ENCODE data around the gene ALDH16A1.

Gene ALDH16A1

DNA sequence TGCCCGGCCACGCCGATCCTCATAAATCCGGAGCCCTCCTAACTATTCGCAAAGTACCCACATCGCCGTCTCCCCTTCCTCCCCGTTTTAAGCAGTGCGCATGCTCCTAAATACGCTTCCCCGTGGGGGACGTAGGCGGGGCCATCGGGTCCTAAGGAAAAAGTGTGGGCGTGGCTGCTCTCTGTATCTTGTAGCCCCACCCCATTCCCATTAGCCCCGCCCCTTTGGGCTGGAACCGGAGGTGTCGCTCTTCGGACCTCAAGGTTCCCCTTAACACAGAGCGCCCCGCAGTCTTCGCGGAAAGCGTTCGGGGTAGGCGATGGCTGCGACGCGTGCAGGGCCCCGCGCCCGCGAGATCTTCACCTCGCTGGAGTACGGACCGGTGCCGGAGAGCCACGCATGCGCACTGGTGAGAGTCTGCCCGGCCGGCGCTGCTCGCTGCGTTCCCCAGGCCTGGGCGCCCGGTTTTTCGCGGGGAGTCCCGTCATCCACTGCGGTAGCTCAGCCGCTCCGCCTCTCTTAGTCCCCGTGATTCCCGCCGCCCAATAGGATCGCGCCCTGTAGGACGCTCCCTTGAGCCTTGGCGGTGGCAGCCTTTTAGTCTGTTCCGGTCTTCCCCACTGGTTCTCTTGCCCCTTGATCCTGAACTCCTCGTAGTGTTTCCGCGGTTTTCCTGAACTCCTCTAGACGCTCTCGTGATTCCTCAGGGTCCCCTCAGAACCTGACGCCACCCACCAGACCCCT is at the start of gene ALDH16A1:
Gene ALDH16A1, plus strand, starts transcription at position 213 of the 744 bp plus-strand sequence. Its CDS starts 107 bp downstream, at position 320.
- peak; percentile 99 for DNase-seq

DNA sequence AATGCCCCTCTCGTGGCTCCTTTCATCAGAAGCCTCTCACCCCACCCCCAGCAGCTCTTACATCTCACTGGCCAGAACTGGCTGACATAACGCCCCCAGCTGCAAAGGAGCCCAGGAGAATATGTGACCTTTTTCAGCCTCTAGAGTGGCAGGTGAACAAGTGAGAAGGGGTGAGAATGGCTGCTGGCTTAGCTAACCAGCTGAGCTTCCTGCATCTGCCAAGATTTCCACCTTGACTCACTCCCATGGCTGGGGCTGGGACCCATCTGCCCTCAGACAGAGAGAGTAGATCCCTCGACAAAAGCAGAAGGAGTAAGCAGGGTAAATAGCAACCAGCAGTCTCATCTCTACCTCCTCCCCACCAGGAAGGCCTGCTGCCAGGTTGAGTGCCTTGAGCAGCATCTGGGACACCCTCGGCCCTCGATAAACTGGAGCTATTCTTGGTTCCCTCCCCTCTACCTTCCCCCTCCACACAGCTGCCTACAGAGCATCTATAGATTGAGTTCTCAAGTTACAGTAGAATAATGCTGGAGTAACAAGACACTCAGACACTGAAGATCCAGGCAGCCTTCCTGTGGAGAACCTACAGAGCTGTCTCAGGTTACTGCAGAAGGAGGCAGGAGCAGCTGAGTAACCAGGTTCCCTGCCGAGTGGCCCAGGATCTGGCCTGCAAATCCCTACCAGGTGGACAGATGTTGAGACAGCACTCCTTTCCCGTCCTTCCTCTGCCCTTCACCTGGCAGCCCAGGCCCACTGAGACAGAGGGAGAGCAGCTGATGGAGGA is 49.4 kb upstream of the ALDH16A1 start:
- DNase-seq, result no peak

DNA sequence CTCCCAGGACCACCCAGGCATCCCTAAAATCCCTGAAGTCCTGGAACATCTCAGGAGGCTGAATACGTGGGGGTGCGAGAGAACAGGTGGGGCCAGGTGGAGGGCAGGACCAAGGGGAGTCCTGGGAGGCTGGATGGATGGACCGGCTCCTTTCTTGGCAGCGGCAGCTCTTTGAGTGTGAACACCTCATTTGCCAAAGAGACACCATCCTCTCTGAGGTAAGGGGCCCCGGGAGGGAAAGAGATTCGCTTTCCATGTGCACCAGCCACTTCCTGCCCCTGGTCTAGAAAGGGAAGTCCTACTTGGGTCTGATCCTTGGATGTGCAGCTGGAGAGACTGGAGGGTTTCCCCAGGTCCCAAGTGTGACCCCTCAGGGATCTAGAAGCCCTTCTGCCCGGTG is 45.9 kb upstream of the ALDH16A1 start:
- DNase-seq, result no peak

DNA sequence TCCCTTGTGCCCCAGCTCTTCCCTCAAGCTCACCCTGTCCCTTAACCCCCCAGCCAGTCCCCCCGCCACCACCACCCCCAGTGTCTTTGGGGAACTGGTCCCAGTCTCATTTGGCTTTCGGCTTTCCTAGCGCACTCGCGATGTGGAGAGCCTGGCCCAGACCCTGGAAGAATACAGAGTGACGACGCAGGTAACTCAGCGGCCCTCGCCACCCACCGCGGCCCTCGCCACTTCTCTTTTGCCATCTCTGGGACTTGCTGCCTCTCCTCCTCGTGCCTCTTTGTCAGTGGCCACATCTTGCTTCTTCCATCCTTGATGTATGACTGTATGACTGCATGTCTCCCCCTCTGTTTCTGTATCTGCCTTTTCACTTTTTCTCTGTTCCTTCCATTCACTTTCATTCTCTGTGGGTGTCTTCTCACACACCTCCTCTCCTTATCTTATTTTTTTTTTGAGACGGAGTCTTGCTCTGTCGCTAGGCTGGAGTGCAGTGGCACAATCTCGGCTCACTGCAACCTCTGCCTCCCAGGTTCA is 45.5 kb upstream of the ALDH16A1 start:
- DNase-seq, result no peak

DNA sequence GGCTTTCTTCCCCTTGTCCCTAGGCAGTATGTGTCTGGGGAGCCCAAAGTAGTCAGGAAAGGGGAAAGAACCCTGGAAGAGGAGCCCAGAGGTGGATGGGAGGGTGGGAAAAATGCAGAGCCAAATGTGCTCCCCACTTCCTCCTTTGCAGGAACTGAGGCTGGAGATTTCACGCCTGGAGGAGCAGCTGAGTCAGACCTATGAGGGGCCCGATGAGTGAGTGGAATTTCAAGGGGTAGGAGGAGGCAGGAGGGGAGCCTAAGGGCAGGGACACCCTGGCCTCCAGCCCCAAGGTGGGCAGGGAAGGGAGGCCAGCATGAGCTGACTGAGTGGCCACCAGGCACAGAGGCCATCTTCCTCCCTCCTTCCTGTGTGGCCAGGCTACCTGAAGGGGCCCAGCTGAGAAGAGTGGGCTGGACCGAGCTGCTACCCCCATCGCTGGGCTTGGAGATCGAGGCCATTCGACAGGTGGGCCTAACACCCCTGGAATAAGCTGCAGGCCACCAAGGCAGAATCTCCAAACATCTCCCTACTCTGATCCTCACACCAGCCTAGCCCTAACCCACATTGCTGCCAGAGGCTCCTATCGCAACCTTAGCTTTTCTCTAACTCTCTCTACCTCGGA is 44.1 kb upstream of the ALDH16A1 start:
- DNase-seq, result no peak

DNA sequence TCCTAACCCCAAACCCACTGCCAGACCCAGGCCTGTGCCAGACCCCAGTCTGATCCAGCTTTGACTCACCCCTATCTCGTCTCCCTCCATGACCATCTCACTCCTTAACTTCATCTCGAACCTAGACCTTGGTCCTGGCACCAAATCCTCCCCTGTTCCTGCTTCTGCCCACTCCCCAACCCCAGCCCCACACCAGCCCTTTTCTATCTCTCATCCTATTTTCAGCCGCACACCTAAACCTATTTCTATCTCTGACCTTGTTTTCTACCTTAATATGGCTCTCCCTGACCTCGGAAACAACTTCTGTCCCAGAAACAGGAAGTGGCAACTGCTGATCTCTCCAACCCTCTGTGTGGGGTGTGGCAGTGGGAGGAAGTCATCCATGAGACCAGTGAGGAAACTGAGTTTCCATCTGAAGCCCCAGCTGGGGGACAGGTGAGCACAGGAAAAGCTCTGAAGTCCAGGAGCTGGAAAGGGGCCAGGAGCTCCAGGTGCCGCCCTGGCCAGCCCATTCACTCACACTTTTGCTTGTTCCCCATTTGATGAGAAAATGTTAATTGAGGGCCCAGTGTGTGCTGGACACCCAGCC is 43.5 kb upstream of the ALDH16A1 start:
- no peak for DNase-seq

DNA sequence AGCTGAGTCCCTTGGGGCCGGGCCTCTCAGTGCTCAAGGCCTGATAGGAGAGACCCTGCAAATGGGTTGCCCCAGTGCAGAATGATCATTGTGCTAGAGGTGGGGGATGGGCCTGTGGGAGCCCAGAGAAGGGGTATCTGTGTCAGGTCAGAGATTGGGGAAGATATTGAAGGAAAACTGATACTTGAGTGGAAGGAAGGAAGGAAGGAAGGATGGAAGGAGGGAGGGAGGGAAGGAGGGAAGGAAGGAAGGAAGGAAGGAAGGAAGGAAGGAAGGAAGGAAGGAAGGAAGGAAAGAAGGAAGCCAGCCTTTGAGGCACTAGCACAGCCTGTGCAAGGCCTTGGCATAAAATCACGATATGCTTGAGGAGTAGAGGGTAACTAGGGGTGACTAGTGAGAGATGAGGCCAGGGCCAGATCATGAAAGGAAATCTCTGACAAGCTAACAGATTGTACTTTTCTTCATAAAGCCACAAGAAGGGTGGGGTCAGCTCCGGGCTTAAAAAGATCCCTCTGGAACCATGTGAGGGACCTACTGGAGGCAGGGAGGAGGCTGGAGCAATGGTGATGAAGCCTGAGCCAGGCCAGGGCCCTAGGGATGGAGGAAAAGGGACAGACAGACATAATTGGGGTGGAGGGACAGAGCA is 41.2 kb upstream of the ALDH16A1 start:
- DNase-seq, result no peak

DNA sequence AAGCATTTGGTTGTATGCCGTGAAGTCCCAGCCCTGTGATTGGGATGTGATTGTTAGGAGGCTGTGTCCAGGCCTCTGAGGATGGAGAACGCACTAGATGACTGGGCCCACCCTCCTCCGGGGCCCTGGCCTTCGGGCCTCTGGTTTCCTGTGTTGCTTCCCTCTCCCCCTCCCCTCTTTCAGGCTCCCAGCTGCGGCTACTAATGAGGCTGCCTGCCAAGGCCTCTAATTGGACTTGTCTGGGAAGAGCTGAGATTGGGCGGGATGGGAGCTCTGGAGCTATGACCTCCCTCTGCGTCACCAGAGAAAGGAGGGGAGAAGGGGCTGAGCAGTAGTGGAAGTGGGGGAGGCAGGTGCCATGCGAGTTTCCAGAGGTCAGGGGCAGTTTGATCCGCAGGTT is 39.7 kb upstream of the ALDH16A1 start:
- no peak for DNase-seq

DNA sequence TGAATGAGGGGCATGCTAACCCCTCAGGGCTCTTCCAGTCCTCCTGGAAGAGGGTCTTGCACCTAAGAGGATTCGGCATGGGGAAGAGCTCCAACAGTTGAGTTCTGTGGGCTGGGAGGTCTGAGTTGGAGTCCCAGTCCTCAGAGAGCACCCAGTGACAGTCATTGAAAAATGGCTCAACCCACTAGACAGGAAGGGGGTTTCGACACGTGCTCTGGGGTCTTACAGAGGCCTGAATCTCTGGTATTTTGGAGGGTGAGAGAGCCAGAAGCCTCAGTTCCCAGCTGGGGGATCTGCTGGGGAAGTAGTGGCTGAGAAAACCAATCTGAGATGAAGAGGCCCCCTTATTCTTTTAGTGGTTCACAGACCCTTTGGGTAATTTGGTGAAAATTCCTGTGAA is 38.8 kb upstream of the ALDH16A1 start:
- no peak for DNase-seq

DNA sequence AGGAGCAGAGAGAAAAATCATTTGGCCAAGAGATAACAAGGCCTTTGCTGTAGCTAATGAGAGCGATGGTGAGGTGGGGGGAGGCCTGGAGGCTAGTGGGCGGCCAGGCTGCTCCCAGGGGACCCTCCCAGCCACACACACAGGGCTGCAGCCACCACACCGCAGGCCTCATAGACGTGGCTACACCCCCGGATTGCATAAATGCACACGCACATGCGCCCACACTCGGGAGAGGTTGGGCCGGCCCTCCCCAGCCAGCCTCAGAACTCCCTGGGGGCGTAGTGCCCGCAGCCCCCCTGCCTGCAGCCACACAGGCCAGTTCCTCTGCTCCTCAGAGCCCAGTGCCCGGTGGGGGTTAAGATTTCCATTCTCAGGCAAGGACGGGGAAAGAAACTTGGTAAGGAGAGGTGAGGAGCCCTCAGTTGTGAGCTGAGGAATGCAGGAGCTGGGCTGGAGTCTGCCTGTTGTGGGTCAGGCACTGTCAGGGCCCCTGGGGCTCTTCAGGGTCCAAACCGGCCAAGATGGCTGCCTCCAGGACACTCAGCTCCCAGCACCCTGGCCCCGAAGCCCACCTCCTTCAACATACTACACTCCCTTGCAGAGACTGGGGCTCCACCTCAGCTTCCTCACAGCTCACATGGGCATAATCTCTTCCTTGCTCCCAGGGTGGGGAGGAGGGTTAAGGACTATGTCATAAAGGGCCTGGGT is 37.8 kb upstream of the ALDH16A1 start:
- no peak for DNase-seq

DNA sequence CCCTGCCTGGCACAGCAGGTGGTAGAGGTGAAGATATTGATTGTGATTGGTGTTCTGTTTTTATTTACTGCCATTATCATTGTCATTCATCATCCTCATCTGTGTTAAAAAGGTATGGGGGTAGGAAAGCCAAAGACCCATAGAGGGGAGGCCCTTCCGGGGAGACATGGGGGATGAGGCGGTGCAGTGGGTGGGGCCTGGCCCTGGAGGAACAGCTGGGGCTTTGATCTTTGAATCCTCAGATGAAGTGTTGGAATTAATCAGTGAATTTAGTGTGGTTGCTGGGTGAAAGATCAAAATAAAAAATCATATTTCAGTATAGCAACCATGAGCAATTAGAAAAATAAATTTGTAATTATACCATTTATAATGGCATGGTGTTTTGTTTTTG is 37.2 kb upstream of the ALDH16A1 start:
- no peak for DNase-seq

DNA sequence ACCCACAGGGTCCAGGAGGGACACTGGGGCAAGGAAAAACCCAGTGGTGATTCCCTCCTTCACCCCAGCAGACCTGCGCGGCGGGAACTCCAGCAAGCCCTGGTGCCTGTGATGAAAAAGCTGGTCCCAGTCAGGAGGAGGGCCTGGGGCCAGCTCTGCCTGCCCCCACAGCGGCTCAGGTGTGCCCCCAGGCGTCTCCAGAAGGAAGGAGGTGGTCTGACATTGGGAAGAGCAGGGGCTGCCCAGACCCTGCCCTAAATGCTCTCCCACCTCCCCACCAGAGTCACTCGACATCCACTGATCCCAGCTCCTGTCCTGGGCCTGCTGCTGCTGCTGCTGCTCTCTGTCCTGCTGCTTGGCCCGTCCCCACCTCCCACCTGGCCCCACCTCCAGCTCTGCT is 35.9 kb upstream of the ALDH16A1 start:
- DNase-seq, result no peak

DNA sequence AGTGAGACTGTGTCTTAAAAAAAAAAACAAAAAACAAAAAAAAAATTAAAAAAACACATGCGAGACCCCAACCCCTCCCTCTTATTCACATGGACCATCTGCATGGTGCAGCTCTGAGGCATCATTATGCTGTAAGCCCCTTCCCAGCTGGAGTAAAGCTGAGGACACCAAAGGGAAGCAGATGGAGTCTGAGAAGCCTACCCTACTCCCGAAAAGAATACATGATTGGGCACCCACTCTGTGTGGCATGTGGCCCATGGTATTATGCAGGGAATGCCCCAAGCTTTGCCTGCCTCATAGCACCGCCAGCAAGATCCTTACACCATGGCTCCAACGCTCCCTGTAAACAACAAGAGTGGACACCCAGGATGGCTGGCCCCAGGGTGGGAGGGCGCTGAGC is 34.5 kb upstream of the ALDH16A1 start:
- DNase-seq, result no peak

DNA sequence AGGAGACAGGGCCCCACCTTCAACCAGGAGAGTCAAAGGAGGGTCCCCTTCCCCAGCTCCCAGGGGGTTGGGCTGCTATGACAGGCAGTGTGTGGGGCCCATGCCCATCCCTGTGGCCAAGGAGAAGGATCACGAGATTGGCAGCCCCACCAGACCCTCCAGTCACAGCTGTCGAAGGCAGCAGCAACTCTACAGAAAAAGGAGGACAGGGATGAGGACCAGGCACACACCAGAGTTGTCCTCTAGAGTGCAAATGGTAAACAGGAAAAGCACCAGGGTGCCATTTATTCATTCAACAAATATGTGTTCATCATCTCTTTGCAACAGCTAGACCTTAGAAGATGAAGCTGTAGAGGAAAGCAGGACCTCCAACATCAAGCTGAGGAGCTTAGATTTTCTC is 33.9 kb upstream of the ALDH16A1 start:
- DNase-seq, result no peak

DNA sequence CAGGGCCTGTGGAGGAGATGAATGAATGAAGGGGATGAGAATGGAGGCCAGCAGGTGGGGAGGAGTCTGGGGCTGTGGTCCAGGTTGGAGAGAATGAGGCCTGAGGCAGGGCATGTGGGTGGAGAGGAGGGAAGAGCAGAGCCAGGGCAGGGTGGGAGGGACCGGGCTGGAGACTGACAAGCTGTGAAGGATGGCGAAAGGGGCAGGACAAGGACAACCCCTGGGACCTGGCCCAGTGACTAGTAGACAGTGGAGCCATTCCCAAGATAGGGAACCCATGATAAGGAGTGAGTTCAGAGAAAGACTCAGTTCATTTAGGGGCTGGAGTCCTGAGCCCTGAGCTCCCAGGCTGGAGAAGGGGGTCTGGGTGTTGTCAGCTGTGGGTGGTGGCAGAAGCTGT is 32.8 kb upstream of the ALDH16A1 start:
- no peak for DNase-seq

DNA sequence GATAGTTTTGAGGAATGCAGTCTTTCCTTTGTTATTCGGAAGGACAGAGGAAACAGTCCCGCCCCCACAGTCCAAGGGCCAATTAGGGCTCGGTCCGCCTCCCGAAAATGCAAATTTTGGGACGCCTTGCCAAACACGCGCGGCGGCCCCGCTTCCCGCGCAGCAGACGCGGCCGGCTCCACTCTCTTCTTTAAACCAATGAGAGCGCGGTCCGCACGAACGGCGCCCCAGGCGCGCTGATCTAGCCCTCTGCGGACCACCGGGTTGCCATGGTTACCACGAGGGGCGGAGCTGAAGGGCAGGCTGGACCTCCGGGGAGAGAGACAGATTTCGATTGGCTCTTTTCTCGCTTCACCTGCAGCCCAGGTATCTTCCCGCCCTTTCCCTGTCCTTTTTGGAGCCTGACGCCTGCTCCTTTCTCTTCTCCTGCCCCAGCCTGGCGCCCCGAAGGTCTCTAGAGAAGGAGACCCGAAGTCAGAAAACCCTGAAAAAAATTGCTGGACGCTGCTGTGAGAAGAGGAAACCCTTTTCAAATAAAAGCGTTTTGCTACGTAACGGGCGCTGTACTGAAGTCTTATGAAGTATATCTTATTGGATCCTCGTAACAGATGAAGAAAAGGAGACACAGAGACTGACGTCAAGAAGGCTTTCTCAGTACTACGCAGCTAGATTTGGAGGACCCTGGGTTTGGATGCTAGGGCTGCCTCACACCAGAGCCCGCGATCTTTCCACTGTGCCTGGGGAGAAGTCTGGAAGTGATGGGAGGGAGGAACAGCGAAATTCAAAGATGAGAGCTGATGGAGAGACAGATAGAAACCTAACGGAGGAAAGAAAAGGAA is 31.8 kb upstream of the ALDH16A1 start:
- peak; percentile 77 for DNase-seq

DNA sequence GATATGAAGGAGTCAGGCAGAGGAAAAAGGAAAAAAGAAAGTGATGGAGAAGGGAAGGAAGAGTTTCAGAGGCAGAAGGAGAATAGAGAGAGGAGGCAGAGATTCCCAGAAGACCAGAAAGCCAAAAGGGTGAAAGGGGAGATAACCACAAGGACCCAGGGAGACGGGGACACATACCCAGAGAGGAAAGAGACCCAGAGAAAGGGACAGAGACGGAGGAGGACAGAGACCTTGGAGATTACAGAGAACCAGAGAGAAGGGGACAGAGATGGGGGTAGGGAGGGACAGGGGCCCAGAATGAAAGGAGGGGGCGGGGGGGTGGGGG is 31.2 kb upstream of the ALDH16A1 start:
- DNase-seq, result no peak

DNA sequence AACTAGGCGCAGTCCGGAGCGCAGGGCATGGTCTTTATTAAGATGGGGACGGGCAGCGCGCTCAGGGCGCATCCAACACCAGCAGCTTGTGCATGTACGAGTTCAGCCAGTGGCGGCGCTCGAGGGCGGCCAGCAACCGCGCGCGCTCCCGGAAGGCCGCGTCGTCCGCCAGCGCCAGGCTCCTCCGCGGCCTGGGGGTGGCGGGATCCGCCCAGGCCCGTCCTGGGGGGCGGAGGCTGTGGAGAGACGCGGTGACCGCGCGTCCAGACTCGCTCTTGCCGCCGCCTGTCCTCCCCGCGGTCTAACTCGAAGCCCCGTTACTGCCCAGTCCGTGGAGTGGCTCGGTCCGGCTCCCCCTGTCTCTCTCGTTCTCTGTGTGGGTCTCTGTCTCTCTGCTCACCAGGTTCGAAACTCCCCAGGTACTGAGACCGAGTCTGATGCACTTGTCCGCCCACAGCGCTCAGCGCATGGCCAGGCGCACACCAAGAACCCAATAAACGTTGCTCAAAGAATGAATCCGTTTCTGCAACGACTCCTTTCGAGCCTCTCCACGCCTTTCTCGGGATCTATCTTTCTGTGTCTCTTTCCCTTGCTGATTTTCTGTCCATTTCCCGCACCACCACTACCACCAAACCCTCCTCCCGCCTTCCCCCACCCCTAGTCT is 30.5 kb upstream of the ALDH16A1 start:
- DNase-seq, result peak; percentile 79

DNA sequence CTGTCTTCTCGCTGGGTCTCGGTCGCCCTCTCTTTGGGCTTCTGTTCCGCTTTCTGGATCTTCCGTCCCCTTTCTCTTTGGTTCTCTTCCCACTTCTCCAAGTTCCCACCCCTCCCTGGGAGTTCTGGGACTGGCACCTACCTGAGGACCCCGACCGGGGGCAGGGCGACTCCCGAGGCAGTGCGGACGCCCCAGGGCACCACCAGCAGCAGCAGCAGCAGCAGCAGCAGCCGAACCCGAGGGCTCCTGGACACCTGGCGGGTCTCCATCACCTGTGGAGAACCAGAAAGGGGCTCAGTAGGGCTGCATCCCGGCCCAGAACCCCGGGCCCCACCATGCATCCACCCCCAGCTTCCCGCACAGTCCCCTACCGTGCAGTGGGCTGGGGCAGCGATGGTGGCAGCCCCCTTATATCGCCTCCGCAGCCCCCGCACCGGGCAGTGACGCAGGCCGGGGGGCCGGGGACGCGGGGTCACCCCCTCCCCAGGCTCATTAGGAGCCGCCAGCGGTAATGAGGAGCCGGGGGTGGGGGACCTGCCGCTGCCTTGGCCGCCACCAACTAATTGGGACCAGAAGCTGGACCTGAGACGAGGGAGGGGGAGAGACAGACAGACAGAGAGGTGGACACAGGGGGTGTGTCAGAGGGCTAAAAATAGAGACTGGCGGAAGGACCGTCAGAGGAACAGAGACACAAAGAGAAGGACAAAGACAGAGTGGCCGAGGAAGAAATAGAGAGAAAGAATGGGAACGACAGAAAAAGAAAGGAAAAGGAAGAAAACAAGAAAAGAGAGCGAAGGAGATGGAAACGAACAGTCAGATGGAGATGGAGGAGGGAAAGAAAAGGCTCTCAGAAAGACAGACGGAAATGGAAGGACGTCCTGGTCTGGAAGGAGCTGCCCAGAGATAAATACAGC is 29.7 kb upstream of the ALDH16A1 start, which contains the start of gene PTH2:
Gene PTH2, minus strand, starts transcription at position 371 of the 914 bp plus-strand sequence. Its CDS starts 102 bp downstream, at position 269.
- no peak for DNase-seq

DNA sequence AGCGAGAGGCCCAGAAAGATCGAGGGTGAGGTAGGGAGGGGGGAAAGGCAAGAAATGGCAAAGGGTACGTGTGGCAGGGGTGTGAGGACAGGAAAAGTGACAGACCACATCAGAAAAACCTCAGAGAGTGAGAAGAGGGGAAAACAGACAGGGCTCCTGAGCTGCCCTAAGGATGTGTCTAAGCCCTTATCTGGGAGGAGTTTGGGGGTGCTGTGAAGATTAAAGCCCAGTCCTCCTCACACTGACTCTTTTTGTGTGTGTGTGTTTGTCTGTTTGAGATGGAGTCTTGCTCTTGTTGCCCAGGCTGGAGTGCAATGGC is 29.1 kb upstream of the ALDH16A1 start:
- DNase-seq, result no peak
